Nephron progenitor cell (in vitro differentiated cells): ENCODE results near the gene LOXL3.

Experiments
- DNase-seq: peaks from one replicate; pipeline ENCODE4 v3.0.0; 2021
- H3K27ac Mint-ChIP-seq: 2 replicates; pipeline ENCODE4 v1.8.0; 2021; ENCODE audit warnings: mild to moderate bottlenecking, moderate library complexity, mixed read lengths
- H3K27me3 Mint-ChIP-seq: 2 replicates; pipeline ENCODE4 v1.8.0; 2021; ENCODE audit warnings: mild to moderate bottlenecking, low read depth, mixed read lengths; ENCODE audit not compliant: poor library complexity
- H3K36me3 Mint-ChIP-seq: 2 replicates; pipeline ENCODE4 v1.8.0; 2021; ENCODE audit warnings: low read depth, mixed read lengths
- H3K4me1 Mint-ChIP-seq: 2 replicates; pipeline ENCODE4 v1.8.0; 2021; ENCODE audit warnings: mixed read lengths
- H3K4me3 Mint-ChIP-seq: 2 replicates; pipeline ENCODE4 v1.8.0; 2021; ENCODE audit warnings: mild to moderate bottlenecking, moderate library complexity, mixed read lengths
- H3K9me3 Mint-ChIP-seq: 2 replicates; pipeline ENCODE4 v1.8.0; 2021; ENCODE audit warnings: mild to moderate bottlenecking, moderate library complexity, mixed read lengths
- CTCF ChIP-seq: fragments of 200-600 bp; sonication (generic); IDR thresholded peaks from 2 replicates; pipeline ENCODE4 v1.5.0; 2021; ENCODE audit warnings: antibody characterized with exemption

The LOXL3 gene

DNA sequence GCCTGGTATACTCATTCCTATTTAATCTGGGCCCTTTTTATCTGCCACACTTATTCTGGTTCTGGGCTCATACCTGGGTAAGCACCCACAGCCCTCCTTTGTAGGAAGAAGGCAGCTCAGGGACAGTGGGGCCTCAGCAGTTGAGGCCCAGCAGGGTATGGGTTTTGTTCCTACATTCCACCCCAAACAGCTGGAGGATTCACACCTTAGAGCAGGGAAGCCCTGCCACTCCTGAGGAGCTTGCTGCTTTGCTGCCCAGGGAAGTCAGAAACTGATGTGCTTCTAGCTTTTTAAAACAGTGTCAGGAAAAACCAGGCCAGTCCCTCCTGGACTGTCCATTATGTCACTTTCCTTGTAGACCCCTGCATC is 53.2 kb downstream of the LOXL3 start:
- H3K36me3 Mint-ChIP-seq: peaks cover 25% of the 10 kb centered on the region
- H3K27me3 Mint-ChIP-seq: peaks cover 100% of the 10 kb centered on the region
- no peak for TF ChIP-seq CTCF
- H3K27ac Mint-ChIP-seq: no peak overlapping the region
- no peak for DNase-seq
- H3K9me3 Mint-ChIP-seq: no peaks in the 10 kb centered on the region
- peak overlapping the region; percentile 89 for H3K4me3 Mint-ChIP-seq
- H3K4me1 Mint-ChIP-seq: peaks cover 76% of the 10 kb centered on the region

GRCh38 chr2:74499940-74500577 is 53.7 kb downstream of the LOXL3 start:
- Mint-ChIP-seq H3K9me3 (no peaks in the 10 kb centered on the region), H3K4me3 (peak overlapping the region; percentile 89), H3K36me3 (peaks cover 20% of the 10 kb centered on the region), H3K27me3 (peaks cover 100% of the 10 kb centered on the region), H3K27ac (no peak overlapping the region), H3K4me1 (peaks cover 71% of the 10 kb centered on the region)
- DNase-seq: no peak
- no peak for TF ChIP-seq CTCF

- Mint-ChIP-seq H3K36me3 (peaks cover 14% of the 10 kb centered on the region), H3K27me3 (peaks cover 100% of the 10 kb centered on the region), H3K9me3 (no peaks in the 10 kb centered on the region), H3K27ac (no peak within 1 kb of the TSS), H3K4me1 (peaks cover 65% of the 10 kb centered on the region), H3K4me3 (peak within 1 kb of the TSS; percentile 89)
- peak; percentile 60 for DNase-seq
- no peak for TF ChIP-seq CTCF
Measured at GRCh38 chr2:74499267-74499939, 54.3 kb downstream of the LOXL3 start, which contains the start of gene LBX2. Gene LBX2, minus strand, starts transcription at chr2:74499603. Its CDS starts 66 bp downstream, at chr2:74499537.

DNA sequence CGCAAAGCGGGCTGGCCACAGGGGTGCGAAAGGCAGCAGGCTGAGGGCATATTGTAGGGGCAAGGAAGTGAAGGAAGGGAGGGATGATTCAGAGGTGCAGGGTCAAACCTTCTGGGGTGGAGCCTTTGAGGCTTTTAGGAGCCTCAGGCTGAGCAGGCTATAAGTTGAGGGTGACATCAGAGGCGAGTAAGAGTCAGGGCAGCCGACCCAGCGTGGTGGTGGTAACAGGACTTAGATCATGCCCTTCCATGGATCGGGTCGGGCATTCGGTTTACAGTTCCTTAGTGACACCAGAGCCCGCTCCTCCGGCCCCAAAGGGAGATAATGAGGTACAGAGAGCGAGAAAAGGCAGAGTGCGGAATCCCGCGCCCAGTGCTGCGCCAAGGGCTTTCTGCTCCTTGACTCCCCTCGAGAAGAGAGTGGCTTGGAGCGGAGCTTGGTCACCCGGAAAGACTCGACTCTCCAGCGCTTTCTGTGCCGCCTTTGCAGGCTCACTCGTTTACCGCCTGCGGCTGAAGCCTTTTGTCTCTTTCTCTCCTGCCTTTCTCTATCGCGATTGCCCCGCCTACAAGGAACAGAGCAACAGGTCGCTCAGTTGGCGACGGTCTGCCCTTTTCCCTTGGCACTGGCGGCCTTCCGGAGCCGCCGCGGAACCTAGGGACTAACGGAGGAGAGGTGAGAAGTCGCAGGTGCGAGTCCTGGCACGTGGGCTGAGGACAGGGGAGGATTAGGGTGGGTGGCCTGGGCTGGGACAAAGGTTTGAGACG is 55.1 kb downstream of the LOXL3 start:
- no peaks in the 10 kb centered on the region for H3K9me3 Mint-ChIP-seq
- no peak for TF ChIP-seq CTCF
- no peak overlapping the region for H3K27ac Mint-ChIP-seq
- H3K36me3 Mint-ChIP-seq: peaks cover 17% of the 10 kb centered on the region
- H3K27me3 Mint-ChIP-seq: peaks cover 94% of the 10 kb centered on the region
- peaks cover 58% of the 10 kb centered on the region for H3K4me1 Mint-ChIP-seq
- H3K4me3 Mint-ChIP-seq: peak overlapping the region; percentile 89
- peak; percentile 50 for DNase-seq

GRCh38 chr2:74497777-74498499 is 55.8 kb downstream of the LOXL3 start:
- peaks cover 86% of the 10 kb centered on the region for H3K27me3 Mint-ChIP-seq
- peaks cover 52% of the 10 kb centered on the region for H3K4me1 Mint-ChIP-seq
- peak; percentile 41 for DNase-seq
- H3K4me3 Mint-ChIP-seq: peak overlapping the region; percentile 89
- H3K9me3 Mint-ChIP-seq: no peaks in the 10 kb centered on the region
- no peak overlapping the region for H3K27ac Mint-ChIP-seq
- no peak for TF ChIP-seq CTCF
- peaks cover 21% of the 10 kb centered on the region for H3K36me3 Mint-ChIP-seq
